WTC11 (cell line): Measurements from ENCODE around the gene CAPN13. TPM values are rescaled to one million over a fixed set of nuclear protein-coding genes. Genes with fewer than 3 reads are reported as not detected.

ENCODE experiments used
- ATAC-seq: fragments of 200-7000 bp; cut with Tn5 transposase; 2 replicates; pipeline ENCODE4 v1.10.0; 2021; ENCODE audit warnings: mild to moderate bottlenecking, moderate library complexity
- CTCF ChIA-PET: fragments of 300-600 bp; sonication (Branson Sonifier 250); formaldehyde crosslinking; loops from one replicate; lab custom pipeline; 2021; ENCODE audit warnings: antibody characterized with exemption; lab: Charles Lee
- POLR2A ChIA-PET: fragments of 350-600 bp; sonication (Branson Sonifier 250); formaldehyde crosslinking; loops from one replicate; lab custom pipeline; 2021; ENCODE audit warnings: antibody characterized with exemption; lab: Charles Lee
- DNase-seq: peaks from one replicate; pipeline ENCODE4 v3.0.0; 2021; ENCODE audit warnings: low spot score
- H3K27ac Mint-ChIP-seq: 2 replicates; pipeline ENCODE4 v1.8.0; 2021; ENCODE audit warnings: mixed read lengths
- H3K27me3 Mint-ChIP-seq: 2 replicates; pipeline ENCODE4 v1.8.0; 2021; ENCODE audit warnings: low read depth, mild to moderate bottlenecking, moderate library complexity, mixed read lengths
- H3K36me3 Mint-ChIP-seq: 2 replicates; pipeline ENCODE4 v1.8.0; 2021; ENCODE audit warnings: mixed read lengths
- H3K4me1 Mint-ChIP-seq: 2 replicates; pipeline ENCODE4 v1.8.0; 2022; ENCODE audit warnings: mixed read lengths
- H3K4me3 Mint-ChIP-seq: 2 replicates; pipeline ENCODE4 v1.8.0; 2021; ENCODE audit warnings: mild to moderate bottlenecking, moderate library complexity, mixed read lengths
- H3K9me3 Mint-ChIP-seq: 2 replicates; pipeline ENCODE4 v1.8.0; 2021; ENCODE audit warnings: mixed read lengths
- ARID4B ChIP-seq: sonication (generic); formaldehyde crosslinking; IDR thresholded peaks from 2 replicates; pipeline ENCODE4 v1.8.0; 2023; ENCODE audit warnings: missing genetic modification reagents, mild to moderate bottlenecking, borderline replicate concordance
- E2F5 ChIP-seq: sonication (generic); formaldehyde crosslinking; IDR thresholded peaks from 2 replicates; pipeline ENCODE4 v1.8.1; 2022; ENCODE audit warnings: mild to moderate bottlenecking, moderate library complexity, missing genetic modification reagents
- HMGA2 ChIP-seq: fragments of 250-450 bp; sonication (Bioruptor Pico); IDR thresholded peaks from 2 replicates; pipeline ENCODE4 v1.4.0; 2021; ENCODE audit warnings: mild to moderate bottlenecking, moderate library complexity
- HMGXB4 ChIP-seq: sonication (generic); formaldehyde crosslinking; IDR thresholded peaks from 2 replicates; pipeline ENCODE4 v1.8.1; 2023; ENCODE audit warnings: mild to moderate bottlenecking, moderate library complexity, missing genetic modification reagents
- MXD4 ChIP-seq: fragments of 250-450 bp; sonication (Bioruptor Pico); IDR thresholded peaks from 2 replicates; pipeline ENCODE4 v1.8.0; 2021; ENCODE audit warnings: mild to moderate bottlenecking, moderate library complexity, borderline replicate concordance
- NR3C1 ChIP-seq: sonication (generic); formaldehyde crosslinking; conservative IDR thresholded peaks from 2 replicates; pipeline ENCODE4 v1.8.1; 2023; ENCODE audit warnings: low read depth, mild to moderate bottlenecking, missing genetic modification reagents
- OVOL2 ChIP-seq: fragments of 250-450 bp; sonication (Bioruptor Pico); IDR thresholded peaks from 2 replicates; pipeline ENCODE4 v1.9.0; 2021; ENCODE audit warnings: mild to moderate bottlenecking, borderline replicate concordance
- PRRX2 ChIP-seq: fragments of 250-450 bp; sonication (Bioruptor Pico); IDR thresholded peaks from 2 replicates; pipeline ENCODE4 v1.8.0; 2021; ENCODE audit warnings: mild to moderate bottlenecking
- SMAD3 ChIP-seq: sonication (generic); formaldehyde crosslinking; IDR thresholded peaks from 2 replicates; pipeline ENCODE4 v1.8.0; 2022; ENCODE audit warnings: missing genetic modification reagents, mild to moderate bottlenecking, borderline replicate concordance
- ZNF423 ChIP-seq: fragments of 250-450 bp; sonication (Bioruptor Pico); IDR thresholded peaks from 2 replicates; pipeline ENCODE4 v2.1.2; 2022; ENCODE audit warnings: mild to moderate bottlenecking, moderate library complexity
- ZNF512 ChIP-seq: sonication (generic); formaldehyde crosslinking; IDR thresholded peaks from 2 replicates; pipeline ENCODE4 v1.8.1; 2022; ENCODE audit warnings: missing genetic modification reagents, borderline replicate concordance
- total RNA-seq: library from RNA; stranded (reverse); gene quantifications from 3 replicates; pipeline ENCODE4 v1.2.3, GENCODE V29; 2021

Gene CAPN13
- total RNA-seq, 1 experiment from 2014 or later, result 1.7 TPM

- TF ChIP-seq PRRX2 (CRISPR knock-in tag) (no peak), SMAD3 (CRISPR knock-in tag) (no peak), NR3C1 (no peak), HMGXB4 (CRISPR knock-in tag) (no peak)
- ChIA-PET CTCF (interaction anchor here (1.6 kb wide), 1 partner anchor 65 kb away, joined by 5 read pairs; no protein-coding TSS in a partner anchor), POLR2A (interaction anchor here (0.6 kb wide), 1 partner anchor 337 kb away, joined by 3 read pairs; no protein-coding TSS in a partner anchor)
- no peaks in the 10 kb centered on the region for H3K9me3 Mint-ChIP-seq
- no peaks in the 10 kb centered on the region for H3K36me3 Mint-ChIP-seq
- ATAC-seq (no peak), DNase-seq (no peak)
- H3K4me1 Mint-ChIP-seq, result no peaks in the 10 kb centered on the region
- no peak overlapping the region for H3K4me3 Mint-ChIP-seq
- H3K27ac Mint-ChIP-seq, result no peak overlapping the region
- no peaks in the 10 kb centered on the region for H3K27me3 Mint-ChIP-seq
These were observed 30.2 kb downstream of the CAPN13 start for GRCh38 chr2:30776831-30777635.

GRCh38 chr2:30775833-30776232, 31.4 kb downstream of the CAPN13 start:
- ATAC-seq (no peak), DNase-seq (no peak)
- POLR2A ChIA-PET, result no interaction called here
- no peaks in the 10 kb centered on the region for H3K4me1 Mint-ChIP-seq
- H3K27ac Mint-ChIP-seq, result no peak overlapping the region
- CTCF ChIA-PET, result interaction anchor here (1.6 kb wide), 1 partner anchor 64 kb away, joined by 5 read pairs; no protein-coding TSS in a partner anchor
- H3K9me3 Mint-ChIP-seq, result no peaks in the 10 kb centered on the region
- H3K4me3 Mint-ChIP-seq, result no peak overlapping the region
- no peaks in the 10 kb centered on the region for H3K36me3 Mint-ChIP-seq
- no peak for TF ChIP-seq PRRX2 (CRISPR knock-in tag)
- TF ChIP-seq OVOL2 (CRISPR knock-in tag), result no peak
- no peak for TF ChIP-seq HMGA2
- no peaks in the 10 kb centered on the region for H3K27me3 Mint-ChIP-seq

- no peak overlapping the region for H3K27ac Mint-ChIP-seq
- no peaks in the 10 kb centered on the region for H3K9me3 Mint-ChIP-seq
- H3K4me1 Mint-ChIP-seq, result peaks cover 8% of the 10 kb centered on the region
- no peak overlapping the region for H3K4me3 Mint-ChIP-seq
- DNase-seq (no peak), ATAC-seq (no peak)
- ChIA-PET CTCF (interaction anchor here (1.0 kb wide), 1 partner anchor 31 kb away, joined by 7 read pairs; no protein-coding TSS in a partner anchor), POLR2A (no interaction called here)
- TF ChIP-seq MXD4 (no peak), ZNF512 (CRISPR knock-in tag) (no peak), E2F5 (CRISPR knock-in tag) (no peak), ZNF423 (CRISPR knock-in tag) (no peak), ARID4B (CRISPR knock-in tag) (no peak)
- no peaks in the 10 kb centered on the region for H3K27me3 Mint-ChIP-seq
- no peaks in the 10 kb centered on the region for H3K36me3 Mint-ChIP-seq
These were observed 35.1 kb downstream of the CAPN13 start for GRCh38 chr2:30772021-30772705.
